HCT116 (cell line): ENCODE data around the gene HYAL1. TPM values are rescaled to one million over a fixed set of nuclear protein-coding genes. Genes with fewer than 3 reads are reported as not detected.

ENCODE experiments used
- ATAC-seq: fragments of 200-7000 bp; cut with Tn5 transposase; 2 replicates; pipeline ENCODE4 v1.9.1; 2020; ENCODE audit warnings: mild to moderate bottlenecking, moderate library complexity
- BruUV-seq: library from RNA; stranded (reverse); fragments of 400-500 nt; replicated peaks from 2 replicates; lab custom pipeline; 2021; lab: Mats Ljungman, UMichigan
- CTCF ChIA-PET: fragments of 300-600 bp; sonication (Branson Sonifier 250); formaldehyde crosslinking; loops from one replicate; lab custom pipeline; 2021; ENCODE audit warnings: antibody characterized with exemption; lab: Charles Lee
- POLR2A ChIA-PET: fragments of 300-600, 350-600 bp; sonication (Branson Sonifier 250); formaldehyde crosslinking; loops from one replicate; lab custom pipeline; 2021; ENCODE audit warnings: antibody characterized with exemption; lab: Charles Lee
- RAD21 ChIA-PET, 2 experiments: fragments of 300-600 bp; sonication (Branson Sonifier 250); formaldehyde crosslinking; loops; one replicate each; lab custom pipeline; 2023; ENCODE audit warnings: low total read pairs in 2 of 2; ENCODE audit not compliant: uncharacterized antibody in 2 of 2, unreplicated experiment in 2 of 2, low non-redundant PET in 1 of 2; lab: Charles Lee
- DNase-seq: peaks from one replicate; pipeline ENCODE4 v3.0.0-alpha.2; 2010; ENCODE audit warnings: low read depth, low spot score
- H2AFZ ChIP-seq: fragments of 200-600 bp; shearing (Covaris generic), sonication (generic); 2 replicates; pipeline ENCODE4 v1.6.1; 2017; ENCODE audit warnings: low read depth, mixed run types, mixed read lengths, antibody characterized with exemption, low read length; ENCODE audit not compliant: poor library complexity, severe bottlenecking
- H3K27ac ChIP-seq: 2 replicates; pipeline ENCODE4 v1.5.1; 2012; ENCODE audit warnings: low read depth, low read length
- H3K27me3 ChIP-seq: fragments of 200-600 bp; sonication (generic); 2 replicates; pipeline ENCODE4 v1.6.1; 2016; ENCODE audit warnings: mixed run types, low read length, mixed read lengths; ENCODE audit not compliant: insufficient read depth
- H3K36me3 ChIP-seq, 2 experiments: fragments of 200-500 bp in 1 of 2; fragments of 200-600 bp in 1 of 2; sonication (Bioruptor generic) in 1 of 2; sonication (generic) in 1 of 2; 2 replicates each; pipeline versions ENCODE4 v1.5.1 to v1.6.1; 2014 to 2016; ENCODE audit warnings: low read length in 2 of 2, inconsistent platforms in 1 of 2, mixed read lengths in 1 of 2, mixed run types in 1 of 2; ENCODE audit not compliant: insufficient read depth in 2 of 2, control insufficient read depth in 1 of 2
- H3K4me1 ChIP-seq, 2 experiments: fragments of 200-600 bp in 1 of 2; sonication (generic) in 1 of 2; 2 replicates each; pipeline versions ENCODE4 v1.5.1 to v1.6.1; 2012 to 2017; ENCODE audit warnings: low read length in 2 of 2, inconsistent platforms in 1 of 2, mild to moderate bottlenecking in 1 of 2, mixed read lengths in 1 of 2, mixed run types in 1 of 2, moderate library complexity in 1 of 2; ENCODE audit not compliant: insufficient read depth in 2 of 2, control insufficient read depth in 1 of 2
- H3K4me2 ChIP-seq: fragments of 200-600 bp; sonication (generic); 2 replicates; pipeline ENCODE4 v1.6.1; 2017; ENCODE audit warnings: mixed run types, low read length, mixed read lengths
- H3K4me3 ChIP-seq, 2 experiments: fragments of 200-600 bp in 1 of 2; sonication (generic) in 1 of 2; replicated peaks in 1 of 2; 2 replicates each; pipeline ENCODE4 v1.5.1; 2011 to 2016; ENCODE audit warnings: low read length in 2 of 2, control low read depth in 1 of 2, low read depth in 1 of 2, mild to moderate bottlenecking in 1 of 2, mixed read lengths in 1 of 2, mixed run types in 1 of 2
- H3K79me2 ChIP-seq: fragments of 200-600 bp; sonication (generic); 2 replicates; pipeline ENCODE4 v1.6.1; 2017; ENCODE audit warnings: mild to moderate bottlenecking, mixed run types, low read length, moderate library complexity, mixed read lengths; ENCODE audit not compliant: insufficient read depth
- H3K9ac ChIP-seq: fragments of 200-600 bp; sonication (generic); 2 replicates; pipeline ENCODE4 v1.6.1; 2016; ENCODE audit warnings: low read length, mixed read lengths
- H3K9me2 ChIP-seq: fragments of 200-600 bp; sonication (generic), shearing (Covaris generic); 2 replicates; pipeline ENCODE4 v1.6.1; 2017; ENCODE audit warnings: mixed run types, mild to moderate bottlenecking, moderate library complexity; ENCODE audit not compliant: insufficient read depth
- H3K9me3 ChIP-seq, 2 experiments: fragments of 200-500 bp in 1 of 2; fragments of 200-600 bp in 1 of 2; sonication (Bioruptor generic) in 1 of 2; sonication (generic) in 1 of 2; 2 replicates each; pipeline ENCODE4 v1.6.1; 2014 to 2017; ENCODE audit warnings: low read length in 2 of 2, mixed read lengths in 2 of 2, inconsistent platforms in 1 of 2, low read depth in 1 of 2, mild to moderate bottlenecking in 1 of 2, mixed run types in 1 of 2, moderate library complexity in 1 of 2; ENCODE audit not compliant: control insufficient read depth in 1 of 2, insufficient read depth in 1 of 2
- H4K20me1 ChIP-seq: fragments of 200-600 bp; sonication (generic), shearing (Covaris generic); 2 replicates; pipeline ENCODE4 v1.6.1; 2017; ENCODE audit warnings: mixed run types, mild to moderate bottlenecking, moderate library complexity; ENCODE audit not compliant: insufficient read depth
- CBX3 ChIP-seq: IDR thresholded peaks from 2 replicates; pipeline ENCODE4 v1.6.1; 2012; ENCODE audit warnings: low read depth
- ELF1 ChIP-seq: IDR thresholded peaks from 2 replicates; pipeline ENCODE4 v1.6.1; 2012; ENCODE audit warnings: low read depth, borderline replicate concordance
- EZH2phosphoT487 ChIP-seq: fragments of 200-600 bp; IDR thresholded peaks from 2 replicates; pipeline ENCODE4 v1.6.1; 2018; ENCODE audit warnings: antibody characterized with exemption, borderline replicate concordance
- POLR2A ChIP-seq: IDR thresholded peaks from 2 replicates; pipeline ENCODE4 v1.7.0; 2011; ENCODE audit warnings: borderline replicate concordance; ENCODE audit not compliant: insufficient read depth, insufficient read length; ENCODE audit errors: extremely low read depth
- RAD21 ChIP-seq: IDR thresholded peaks from 2 replicates; pipeline ENCODE4 v1.6.1; 2012; ENCODE audit warnings: low read depth, mild to moderate bottlenecking
- SIN3A ChIP-seq: IDR thresholded peaks from 2 replicates; pipeline ENCODE4 v1.6.1; 2012; ENCODE audit warnings: low read depth
- TCF7L2 ChIP-seq: IDR thresholded peaks from 2 replicates; pipeline ENCODE4 v1.7.0; 2011; ENCODE audit warnings: borderline replicate concordance, inconsistent platforms; ENCODE audit not compliant: insufficient read depth, insufficient read length; ENCODE audit errors: extremely low read depth
- ZBTB33 ChIP-seq: IDR thresholded peaks from 2 replicates; pipeline ENCODE4 v1.6.1; 2011; ENCODE audit warnings: mild to moderate bottlenecking, low read length, moderate library complexity; ENCODE audit not compliant: insufficient replicate concordance; ENCODE audit errors: extremely low read depth
- intact Hi-C: fragments of 100-400 bp; cut with micrococcal nuclease; formaldehyde crosslinking; loops from 2 replicates; pipeline ENCODE4 v1.10.0; 2022
- total RNA-seq: library from RNA; stranded (reverse); gene quantifications from one replicate; pipeline ENCODE4 v1.2.1, GENCODE V29; 2021; ENCODE audit not compliant: unreplicated experiment

The HYAL1 gene
- total RNA-seq, 1 experiment from 2014 or later, result 6.1 TPM

GRCh38 chr3:50288387-50289007 lies 14.9 kb downstream of the HYAL1 start:
- RAD21 ChIA-PET, result no interaction called here
- POLR2A ChIA-PET, result interaction anchor here (1.2 kb wide), 1 partner anchor 55 kb away, joined by 3 read pairs; no protein-coding TSS in a partner anchor
- DNase-seq (no peak), ATAC-seq (no peak)
- no peaks in the 10 kb centered on the region for H3K27me3 ChIP-seq
- H3K4me2 ChIP-seq, result no peak overlapping the region
- no peaks in the 10 kb centered on the region for H3K9me3 ChIP-seq
- H3K27ac ChIP-seq, result no peak overlapping the region
- H4K20me1 ChIP-seq, result no peaks in the 10 kb centered on the region
- no peaks in the 10 kb centered on the region for H3K9me2 ChIP-seq
- H3K79me2 ChIP-seq, result peaks cover 42% of the 10 kb centered on the region
- no TSS peak for BruUV-seq
- intact Hi-C loops, result no loop called here
- no peak for TF ChIP-seq CBX3
- TF ChIP-seq ZBTB33, result no peak
- TF ChIP-seq EZH2phosphoT487, result no peak
- no peak for TF ChIP-seq RAD21
- no peak for TF ChIP-seq SIN3A
- no peak for TF ChIP-seq POLR2A
- TF ChIP-seq TCF7L2, result no peak
- no peak for TF ChIP-seq ELF1
- CTCF ChIA-PET, result no interaction called here
- H3K9ac ChIP-seq, result no peak overlapping the region
- H2AFZ ChIP-seq, result no peak overlapping the region
- H3K4me1 ChIP-seq, result peaks cover 11 to 17% of the 10 kb centered on the region in 2 experiments
- H3K4me3 ChIP-seq, result no peak overlapping the region
- H3K36me3 ChIP-seq, result peaks cover 23 to 45% of the 10 kb centered on the region in 2 experiments
